ENCODE data around the gene GMPR2.
"Not testable (repeated sequence)": the region's sequence is repeated elsewhere in the genome, so short reads cannot be mapped to it uniquely, and the experiment has no call there.

Gene GMPR2

DNA sequence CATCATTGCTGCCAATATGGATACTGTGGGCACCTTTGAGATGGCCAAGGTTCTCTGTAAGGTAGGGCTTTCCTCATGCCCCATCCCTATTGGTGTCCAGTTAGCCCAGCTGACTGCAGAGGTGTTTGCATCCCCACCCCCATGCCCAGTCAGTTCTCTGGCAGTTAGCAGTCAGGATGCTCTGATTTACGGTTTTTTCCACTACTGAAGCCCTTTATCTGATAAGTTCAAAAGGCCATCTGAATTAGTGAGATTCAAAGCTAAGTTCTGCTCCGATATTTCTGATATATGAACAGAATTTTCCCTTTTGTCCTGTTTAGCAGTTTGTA lies 773 bp downstream of the GMPR2 start:
- no peak for DNase-seq

DNA sequence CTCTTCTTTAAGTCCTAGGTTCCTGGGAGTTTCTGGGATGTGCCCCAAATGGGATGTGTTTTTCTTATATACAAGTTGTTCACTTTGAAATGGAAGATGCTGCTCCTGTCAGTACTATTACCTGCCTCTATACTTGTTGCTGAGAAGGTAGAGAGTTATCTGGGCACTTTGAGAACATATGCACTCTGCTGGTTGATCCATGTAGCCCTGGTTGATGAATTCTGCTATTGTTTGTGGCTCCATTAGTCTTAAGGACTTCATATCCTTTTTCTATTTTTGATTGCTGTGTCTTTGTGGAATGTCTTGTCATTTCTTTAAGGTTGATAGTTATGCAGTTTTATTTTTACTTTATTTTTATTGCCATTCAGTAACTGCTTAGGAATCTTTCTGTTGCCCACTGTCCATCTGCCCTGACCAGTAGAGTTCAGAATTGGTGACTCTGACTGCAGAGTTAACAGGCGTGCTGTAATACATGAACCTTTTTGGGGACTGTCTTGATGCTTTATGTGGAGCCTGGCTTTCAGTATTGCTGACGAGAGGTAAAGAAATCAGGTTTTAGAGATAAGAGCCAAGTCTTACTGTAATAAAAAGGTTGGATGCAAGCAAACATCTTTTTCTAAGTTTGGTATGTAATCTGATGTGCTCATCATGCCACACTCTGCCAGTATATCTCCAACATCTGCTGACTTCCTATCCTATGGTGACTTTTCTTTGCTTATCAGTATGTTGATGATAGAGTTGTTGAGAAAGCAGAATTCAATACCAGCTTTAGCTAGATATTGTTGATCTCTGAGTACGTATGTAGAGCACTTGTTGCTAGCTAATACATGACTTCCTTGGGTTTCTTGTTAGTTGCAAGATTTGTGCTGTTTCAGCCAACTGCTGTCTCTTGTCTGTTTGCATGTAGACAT lies 1.6 kb downstream of the GMPR2 start:
- DNase-seq, result no peak

DNA sequence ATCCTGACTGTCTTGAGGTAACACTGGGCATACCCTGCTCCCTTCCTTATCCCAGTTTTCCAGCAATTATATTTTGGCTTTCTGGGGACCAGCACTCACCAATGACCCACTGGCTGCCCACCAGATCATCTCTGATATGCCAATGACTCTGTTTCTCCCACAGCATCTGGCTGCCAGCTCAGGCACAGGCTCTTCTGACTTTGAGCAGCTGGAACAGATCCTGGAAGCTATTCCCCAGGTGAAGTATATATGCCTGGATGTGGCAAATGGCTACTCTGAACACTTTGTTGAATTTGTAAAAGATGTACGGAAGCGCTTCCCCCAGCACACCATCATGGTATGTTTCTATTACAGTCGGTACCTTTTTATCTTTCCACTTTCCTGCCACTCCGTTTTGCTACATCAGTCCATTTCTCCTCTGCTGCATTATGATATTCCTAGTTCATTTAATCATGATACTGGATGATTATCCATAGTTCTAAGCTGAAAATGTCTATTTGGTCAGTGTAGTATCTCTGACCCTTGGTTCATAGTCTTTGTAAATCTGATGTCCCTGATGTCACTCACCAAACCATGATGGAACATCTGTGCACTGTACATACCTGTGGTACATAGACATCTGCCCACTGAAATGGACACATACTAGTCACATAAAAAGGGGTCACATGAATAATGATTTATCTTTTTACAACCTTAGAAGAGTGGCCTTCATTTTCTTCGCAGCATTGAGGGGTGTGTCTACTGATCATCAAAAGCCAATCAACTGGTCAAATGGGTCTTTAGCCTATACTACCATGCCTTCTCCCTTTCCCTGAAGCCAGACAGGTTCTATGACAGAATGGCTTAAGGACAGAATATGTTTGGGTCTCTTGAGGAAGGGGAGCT lies 3.3 kb downstream of the GMPR2 start:
- no peak for DNase-seq

DNA sequence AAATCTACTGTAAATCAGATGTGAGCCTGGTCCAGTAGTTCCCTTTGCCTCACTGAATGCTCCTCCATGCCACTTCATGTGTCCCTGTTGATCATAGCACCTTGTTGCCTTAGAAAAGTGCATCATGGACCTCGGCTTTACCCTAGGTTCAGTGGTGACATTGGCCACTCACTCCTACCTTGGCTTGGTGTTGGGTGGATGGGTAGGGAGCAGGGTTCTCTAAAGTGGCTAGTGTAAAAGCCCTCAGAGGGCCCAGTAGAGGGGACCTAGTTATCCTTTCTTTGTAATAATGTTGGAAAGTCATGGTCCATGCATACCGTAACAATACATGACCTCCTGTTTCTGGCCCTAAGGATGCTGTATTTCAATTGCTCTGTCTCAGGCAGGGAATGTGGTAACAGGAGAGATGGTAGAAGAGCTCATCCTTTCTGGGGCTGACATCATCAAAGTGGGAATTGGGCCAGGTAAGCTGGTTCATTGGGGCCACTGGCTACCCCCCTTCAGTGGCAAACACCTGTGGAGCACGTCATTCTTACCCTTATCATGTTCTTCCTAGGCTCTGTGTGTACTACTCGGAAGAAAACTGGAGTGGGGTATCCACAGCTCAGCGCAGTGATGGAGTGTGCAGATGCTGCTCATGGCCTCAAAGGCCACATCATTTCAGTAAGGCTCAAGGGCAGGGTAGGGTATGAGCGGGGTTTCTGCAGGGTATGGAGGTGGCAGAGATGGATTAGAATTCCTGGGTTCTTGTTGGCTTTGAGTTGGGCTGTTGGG lies 4.1 kb downstream of the GMPR2 start:
- no peak for DNase-seq

DNA sequence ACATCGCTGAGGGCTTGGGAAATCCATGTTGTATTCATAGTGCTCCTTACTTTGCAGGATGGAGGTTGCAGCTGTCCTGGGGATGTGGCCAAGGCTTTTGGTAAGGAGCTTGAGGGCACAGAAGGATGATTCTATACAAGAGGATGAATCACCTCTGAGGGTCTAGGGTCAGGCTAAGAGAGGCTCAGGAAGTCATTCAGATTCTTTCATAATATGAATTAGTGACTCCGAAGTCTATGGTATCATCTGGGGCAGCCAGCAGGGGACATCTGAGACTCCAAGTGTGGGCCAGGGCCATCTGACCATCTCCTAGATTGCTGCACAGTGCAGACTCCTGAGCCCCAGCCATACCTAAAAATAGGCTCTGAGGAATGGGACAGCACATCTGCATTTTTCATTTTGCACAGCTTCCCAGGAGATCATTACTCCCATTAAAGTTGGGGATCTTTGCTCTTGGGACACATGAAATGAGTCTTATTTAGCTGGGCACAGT lies 4.8 kb downstream of the GMPR2 start:
- no peak for DNase-seq

DNA sequence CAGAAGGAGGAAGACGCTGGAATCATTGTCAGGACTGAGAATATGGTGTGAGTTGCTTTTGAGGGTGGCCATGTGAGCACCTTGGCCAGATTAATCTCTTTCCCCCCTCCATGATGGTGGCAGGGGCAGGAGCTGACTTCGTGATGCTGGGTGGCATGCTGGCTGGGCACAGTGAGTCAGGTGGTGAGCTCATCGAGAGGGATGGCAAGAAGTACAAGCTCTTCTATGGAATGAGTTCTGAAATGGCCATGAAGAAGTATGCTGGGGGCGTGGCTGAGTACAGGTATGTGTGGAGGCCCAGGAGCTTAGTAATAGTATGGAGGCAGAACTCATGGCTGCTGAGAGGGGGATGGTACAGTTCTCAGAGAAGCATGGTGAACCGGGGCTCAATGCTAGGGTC lies 5.4 kb downstream of the GMPR2 start:
- DNase-seq, result no peak

DNA sequence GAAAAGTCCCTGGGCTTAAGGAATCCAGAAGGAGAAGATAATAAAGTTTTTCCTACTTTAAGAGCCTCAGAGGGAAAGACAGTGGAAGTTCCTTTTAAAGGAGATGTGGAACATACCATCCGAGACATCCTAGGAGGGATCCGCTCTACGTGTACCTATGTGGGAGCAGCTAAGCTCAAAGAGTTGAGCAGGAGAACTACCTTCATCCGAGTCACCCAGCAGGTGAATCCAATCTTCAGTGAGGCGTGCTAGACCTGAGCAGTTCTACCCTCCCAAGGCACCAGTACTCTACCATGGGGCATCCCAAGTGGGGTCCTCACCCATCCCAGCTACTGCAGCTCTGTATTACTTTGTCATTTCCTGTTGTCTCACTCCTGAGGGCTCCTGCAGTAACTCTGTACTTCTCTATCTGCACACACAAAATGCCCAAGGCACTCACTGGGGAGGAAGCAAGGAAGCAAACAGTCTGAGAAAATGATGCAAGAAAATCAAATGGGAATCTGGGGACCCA lies 5.9 kb downstream of the GMPR2 start:
- no peak for DNase-seq

DNA sequence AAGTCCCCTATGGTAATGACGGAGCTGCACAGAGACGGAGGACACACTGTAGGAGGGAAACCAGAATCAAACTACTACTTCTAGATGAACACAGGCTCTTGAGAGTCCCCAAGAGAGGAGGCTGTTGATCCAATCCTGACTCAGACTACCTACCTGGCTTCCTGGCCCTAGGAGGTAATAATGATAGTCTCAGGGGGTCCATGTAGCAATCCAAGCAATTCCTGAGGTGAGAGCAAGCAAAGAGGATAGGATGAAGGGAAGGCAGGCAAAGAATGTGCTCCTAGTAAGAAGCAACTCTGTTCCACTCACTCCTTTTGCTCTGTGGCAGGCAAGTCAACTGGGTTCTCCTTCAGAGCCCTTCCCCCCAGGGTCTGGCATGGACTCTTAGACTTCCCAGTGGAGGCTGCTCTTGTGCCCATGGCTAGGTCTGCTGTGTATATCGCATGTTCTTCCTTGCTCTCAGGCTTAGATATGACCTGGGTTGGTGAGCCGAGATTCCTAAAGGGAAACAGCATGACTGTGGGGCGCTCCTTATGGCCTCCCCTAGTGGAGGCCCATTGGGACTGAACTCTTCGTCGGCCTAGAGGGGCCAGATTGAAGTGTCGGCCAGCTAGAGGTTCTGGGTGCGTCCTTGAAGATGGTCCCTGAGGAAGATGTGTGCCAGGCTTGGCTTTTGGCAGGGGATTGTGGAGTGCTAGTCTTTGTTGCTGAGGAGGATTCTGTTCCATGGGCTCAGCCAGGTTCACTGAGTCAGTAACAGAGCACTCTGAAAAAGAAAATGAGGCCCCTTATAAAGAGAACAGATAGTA lies 7.6 kb downstream of the GMPR2 start:
- DNase-seq, result no peak

DNA sequence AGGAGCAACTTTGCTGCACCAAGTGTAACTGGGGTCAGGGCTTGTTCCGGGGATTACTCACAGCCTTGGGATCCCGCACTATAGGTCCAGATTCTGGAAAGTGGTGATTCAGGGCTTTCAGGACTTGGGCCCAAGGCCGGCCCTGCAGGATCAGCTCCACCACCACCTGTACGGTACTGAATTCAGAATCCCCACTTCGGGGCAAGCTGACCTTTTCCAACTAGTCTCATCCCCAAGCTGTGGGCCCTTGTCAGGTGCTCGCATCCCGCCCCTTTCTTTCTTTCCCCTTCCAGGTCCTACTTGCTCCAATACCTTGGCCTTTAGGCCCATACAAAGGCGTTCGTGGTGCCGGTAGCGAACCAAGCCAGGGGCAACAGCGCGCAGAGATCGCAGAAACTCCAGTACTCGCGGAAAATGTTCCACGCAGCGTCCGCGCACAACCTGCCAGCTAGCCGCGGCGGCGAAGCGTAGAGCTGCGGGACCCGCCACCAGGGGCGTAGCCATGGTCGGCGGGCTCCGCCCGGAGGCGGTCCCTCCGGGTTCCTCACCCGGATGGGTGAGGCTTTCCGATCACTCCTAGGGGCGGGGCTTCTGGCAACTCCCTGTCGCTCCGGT lies 9.2 kb downstream of the GMPR2 start:
- DNase-seq, result peak; percentile 86

DNA sequence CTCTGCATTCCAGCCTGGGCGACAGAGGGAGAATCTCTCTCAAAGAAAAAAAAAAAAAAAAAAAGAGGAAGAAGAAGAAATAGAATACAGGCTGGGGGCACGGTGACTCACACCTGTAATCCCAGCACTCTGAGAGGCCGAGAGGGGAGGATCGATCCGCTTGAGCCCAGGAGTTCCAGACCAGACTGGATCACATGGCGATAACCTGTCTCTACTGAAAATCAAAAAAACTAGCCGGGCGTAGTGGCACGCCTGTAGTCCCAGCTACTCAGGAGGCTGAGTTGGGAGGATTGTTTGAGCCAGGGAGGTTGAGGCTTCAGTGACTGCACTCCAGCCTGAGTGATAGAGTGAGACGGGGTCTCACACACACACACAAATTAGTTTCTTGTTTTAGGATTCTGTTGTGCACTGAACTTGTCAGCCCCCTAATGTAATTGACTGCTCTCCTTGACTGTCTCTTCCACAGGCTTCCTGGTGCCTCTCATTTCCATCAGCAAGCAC lies 10.7 kb downstream of the GMPR2 start:
- no peak for DNase-seq

DNA sequence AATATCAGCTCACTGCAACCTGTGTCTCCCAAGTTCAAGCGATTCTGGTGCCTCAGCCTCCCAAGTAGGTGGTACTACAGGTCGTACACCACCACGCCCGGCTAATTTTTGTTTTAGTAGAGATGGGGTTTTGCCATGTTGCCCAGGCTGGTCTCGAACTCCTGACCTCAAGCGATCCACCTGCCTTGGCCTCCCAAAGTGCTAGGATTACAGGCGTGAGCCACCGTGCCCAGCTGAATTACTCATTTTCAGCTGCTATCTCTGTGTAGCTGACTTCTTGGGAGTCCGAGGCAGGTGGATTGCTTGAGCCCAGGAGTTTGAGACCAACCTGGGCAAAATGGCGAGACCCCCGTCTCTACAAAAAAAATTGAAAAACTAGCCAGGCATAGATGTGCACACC lies 12.6 kb downstream of the GMPR2 start:
- DNase-seq, result not testable (repeated sequence)

DNA sequence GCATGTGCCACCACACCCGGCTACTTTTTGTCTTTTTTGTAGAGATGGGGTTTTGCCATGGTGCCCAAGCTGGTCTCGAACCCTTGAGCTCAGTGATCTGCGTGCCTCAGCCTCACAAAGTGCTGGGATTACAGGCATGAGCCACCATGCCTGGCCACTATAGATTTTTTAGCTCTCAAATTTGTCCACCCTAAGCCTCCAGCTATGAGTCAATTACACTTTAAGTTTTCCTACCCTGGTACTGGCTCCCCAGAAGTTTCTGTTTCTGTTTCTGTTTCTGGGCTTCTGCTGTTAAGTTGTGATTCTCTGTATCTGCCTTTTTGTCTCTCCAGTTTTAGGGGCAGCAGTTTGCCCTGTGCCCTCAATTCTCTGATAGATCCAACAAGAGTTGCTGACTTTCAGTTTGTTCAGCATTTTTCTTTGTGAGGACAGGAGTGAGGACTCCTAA lies 14.1 kb downstream of the GMPR2 start:
- DNase-seq, result no peak

DNA sequence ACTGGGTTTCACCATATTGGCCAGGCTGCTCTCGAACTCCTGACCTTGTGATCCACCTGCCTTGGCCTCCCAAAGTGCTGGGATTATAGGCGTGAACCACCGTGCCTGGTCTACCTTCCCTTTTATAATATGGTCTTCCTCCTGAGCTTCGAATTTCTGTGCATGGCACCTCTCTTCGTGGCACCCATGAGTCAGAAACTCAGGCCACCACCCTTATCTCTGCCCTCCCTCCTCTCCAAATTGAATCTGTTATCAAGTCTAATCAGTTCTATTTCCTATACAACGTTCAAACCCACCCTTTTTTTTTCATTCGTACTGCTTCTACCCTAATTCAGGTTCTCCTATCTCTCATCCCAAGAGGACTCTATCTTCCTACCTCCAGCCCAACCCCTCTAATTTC lies 14.7 kb downstream of the GMPR2 start:
- DNase-seq, result no peak

DNA sequence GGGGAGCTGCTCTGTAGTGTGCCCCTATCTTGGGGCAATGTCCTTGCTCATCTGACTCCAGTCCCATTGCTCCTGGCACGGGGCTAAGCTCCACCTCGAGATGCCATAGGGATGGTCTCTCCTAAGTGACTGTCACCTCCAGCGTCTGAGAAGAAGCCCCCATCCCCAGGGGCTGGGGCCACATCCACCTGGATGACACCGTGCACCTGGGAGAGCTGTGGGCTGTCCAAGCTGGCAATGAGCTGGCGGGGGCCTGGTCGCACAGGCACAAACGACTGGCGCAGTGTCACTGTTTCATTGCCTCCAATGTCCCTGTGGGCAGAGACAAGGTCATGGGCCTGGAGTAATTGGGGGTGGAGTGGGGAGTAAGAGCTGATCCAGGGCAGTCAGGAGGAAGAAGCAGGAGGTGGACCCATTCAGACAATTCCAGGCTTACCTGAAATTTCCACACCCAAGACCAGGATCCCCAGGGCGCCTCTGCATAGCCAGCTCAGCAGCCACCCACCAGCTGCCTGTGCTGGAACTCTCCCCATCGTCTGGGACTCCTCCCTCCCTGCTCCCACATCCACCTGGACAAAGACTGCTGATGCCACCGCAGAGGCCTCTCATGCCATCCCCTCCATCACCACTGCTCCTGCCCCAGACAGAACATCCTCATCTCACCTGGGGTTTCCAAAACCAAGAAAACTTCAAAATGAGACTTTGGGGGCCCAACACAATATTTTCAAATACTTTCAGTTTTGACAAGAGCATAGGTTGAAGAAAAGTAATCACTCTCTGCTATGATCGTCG lies 16.7 kb downstream of the GMPR2 start:
- no peak for DNase-seq

DNA sequence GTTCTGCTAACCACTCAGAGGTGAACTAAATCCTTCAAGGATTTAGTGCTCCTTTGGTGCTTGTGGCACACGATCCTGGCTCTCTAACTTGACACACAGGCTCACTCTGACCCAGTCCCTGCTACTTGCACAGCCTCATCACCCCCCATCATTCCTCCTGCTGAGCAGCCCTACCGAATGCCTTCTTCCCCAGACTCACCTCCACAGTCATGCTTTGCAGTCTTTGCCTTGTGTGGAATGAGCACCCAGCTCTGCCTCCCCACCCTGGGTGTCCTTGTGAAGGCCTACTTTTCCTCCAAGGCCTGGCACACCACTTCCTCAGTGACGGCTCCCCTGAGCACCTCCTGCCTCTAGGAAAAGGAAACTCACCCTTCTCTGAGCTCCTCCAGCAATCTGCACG lies 17.6 kb downstream of the GMPR2 start:
- DNase-seq, result no peak

DNA sequence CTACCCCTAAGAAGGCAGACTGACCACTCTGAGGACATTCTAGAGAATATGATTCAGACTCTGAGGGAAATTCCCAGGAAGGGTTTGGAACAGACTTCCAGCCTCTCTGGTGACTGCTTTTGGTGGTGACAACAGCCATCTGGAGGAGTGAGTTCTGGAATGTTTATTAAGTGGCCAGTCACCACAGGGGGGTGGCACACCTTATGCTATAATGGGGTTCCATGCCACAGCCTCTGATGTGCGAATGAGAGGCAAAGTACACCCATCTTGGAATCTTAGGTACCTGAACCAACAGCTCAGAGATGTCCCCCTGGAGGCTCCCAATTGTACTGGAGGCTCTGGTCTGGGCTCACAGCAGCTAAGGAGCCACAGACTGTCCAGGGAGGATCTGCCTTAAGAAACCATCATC lies 19.2 kb downstream of the GMPR2 start:
- DNase-seq, result no peak

DNA sequence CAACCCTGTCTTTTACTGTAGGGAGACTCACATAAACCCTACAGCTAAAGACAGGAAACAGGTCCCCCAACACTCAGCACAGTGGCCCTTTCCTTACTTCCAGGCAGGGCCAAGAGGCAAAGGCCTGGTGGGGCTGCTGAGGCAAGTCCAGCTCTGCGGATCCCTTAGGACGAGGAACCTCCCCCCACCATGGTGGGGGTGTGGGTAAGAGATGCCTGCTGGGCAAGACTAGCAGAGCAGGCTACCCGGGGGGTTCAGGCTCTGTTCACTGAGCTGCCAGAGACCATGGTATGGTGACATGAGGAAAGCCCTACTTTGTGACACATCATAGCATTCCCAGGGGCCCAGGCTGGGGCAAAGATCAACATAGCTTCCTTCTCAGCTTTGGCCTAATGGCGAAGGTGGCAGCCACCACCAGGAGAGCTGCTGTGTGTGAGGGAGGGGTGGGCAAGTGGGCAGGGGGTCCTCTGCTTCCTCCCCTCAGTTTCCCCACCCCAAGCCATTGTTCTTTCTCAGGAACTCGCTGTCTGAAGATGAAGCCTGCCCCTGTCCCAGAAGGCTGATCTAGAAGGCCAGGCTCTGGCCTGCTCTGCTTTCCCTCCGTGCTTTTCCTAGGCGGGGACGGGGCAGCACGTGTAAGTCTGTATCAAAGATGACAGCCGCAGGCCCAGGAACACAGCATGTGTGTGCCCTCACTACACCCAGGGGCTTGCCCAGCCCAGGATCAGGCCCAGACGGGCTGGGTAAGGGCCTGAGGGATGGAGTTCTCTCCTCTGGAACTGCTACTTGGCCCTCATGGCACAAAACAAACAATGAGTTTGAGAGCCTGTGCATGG lies 19.8 kb downstream of the GMPR2 start:
- DNase-seq, result no peak

DNA sequence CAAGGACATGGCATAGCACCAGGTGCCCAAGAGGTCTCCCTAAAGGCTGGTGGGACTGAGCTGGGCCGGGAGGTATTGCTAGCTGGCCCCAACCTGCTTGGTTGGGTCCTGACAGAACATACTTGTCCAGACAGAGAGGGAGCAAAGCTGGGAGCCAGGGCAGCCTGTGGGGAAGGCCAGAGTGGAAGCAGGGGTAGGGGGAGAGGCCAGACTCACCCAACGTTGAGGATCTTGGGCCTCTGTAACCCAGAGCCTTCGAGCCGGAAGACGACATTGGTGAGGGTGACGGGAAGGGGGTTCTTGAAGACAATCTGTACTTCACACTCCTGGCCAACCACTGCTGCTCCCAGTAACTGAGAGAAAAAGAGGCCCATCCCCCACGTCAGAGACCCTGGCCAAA lies 21.2 kb downstream of the GMPR2 start:
- no peak for DNase-seq

DNA sequence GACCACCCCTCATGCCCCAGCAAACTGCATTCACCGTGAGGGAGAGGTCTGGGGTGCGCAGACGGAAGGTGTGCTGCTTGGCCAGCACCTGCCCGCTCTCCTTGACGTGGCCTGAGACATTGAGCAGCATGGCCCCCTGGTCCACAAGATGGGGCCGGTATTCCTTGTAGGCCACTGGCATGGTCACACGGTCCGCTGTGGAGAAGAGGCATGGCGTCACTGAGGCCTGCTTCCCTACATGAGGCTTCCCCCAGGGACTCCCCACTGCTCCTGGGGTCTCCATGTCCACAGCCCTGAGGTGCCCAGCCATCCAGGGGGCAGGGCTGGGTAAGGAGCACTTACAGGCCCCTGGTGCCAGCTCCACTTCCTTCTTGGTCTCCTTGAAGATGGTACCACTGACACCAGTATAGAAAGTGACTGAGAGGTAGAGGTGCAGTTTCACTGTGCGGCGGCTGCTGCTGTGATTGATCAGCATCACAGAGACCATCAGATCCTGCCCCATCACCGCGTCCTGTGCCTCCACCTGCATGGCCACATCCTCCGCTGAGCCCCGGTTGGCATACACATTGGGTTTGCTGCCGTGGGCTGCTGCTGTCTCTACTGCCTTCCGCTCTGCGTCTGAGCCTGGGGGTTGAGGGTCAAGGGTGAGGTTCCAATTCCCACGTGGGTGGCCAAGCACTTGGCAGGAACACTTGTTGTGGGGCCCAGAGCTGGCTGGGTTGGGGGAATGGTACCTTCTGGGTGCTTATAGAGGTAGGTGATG lies 22.1 kb downstream of the GMPR2 start:
- no peak for DNase-seq
